Breast epithelium (tissue), 4 donors: ENCODE results near the gene BEST2. TPM values are rescaled to one million over a fixed set of nuclear protein-coding genes. Genes with fewer than 3 reads are reported as not detected.

ENCODE experiments used
- DNase-seq, 2 donors: peaks; one replicate each; pipeline ENCODE4 v3.0.0-alpha.2; 2019; ENCODE audit warnings: low spot score in 2 of 2
- H3K27ac ChIP-seq, 2 donors: fragments of 200-600 bp; sonication (generic) in 1 of 2; one replicate each; pipeline ENCODE4 v1.5.1; 2016 to 2019; ENCODE audit warnings: mild to moderate bottlenecking in 1 of 2
- H3K27me3 ChIP-seq, 2 donors: fragments of 200-600 bp; sonication (generic) in 1 of 2; one replicate each; pipeline versions ENCODE4 v1.5.1 to v1.6.0; 2017 to 2019; ENCODE audit warnings: control low read depth in 1 of 2, mild to moderate bottlenecking in 1 of 2
- H3K36me3 ChIP-seq: fragments of 200-600 bp; one replicate; pipeline ENCODE4 v1.5.1; 2019
- H3K4me1 ChIP-seq, 2 donors: fragments of 200-600 bp; sonication (generic); one replicate each; pipeline ENCODE4 v1.5.1; 2016 to 2019; ENCODE audit warnings: control low read depth in 1 of 2
- H3K4me3 ChIP-seq, 3 donors: fragments of 200-600 bp; sonication (generic); 1 replicate in 2 of 3; 2 replicates in 1 of 3; pipeline ENCODE4 v1.5.1; 2016 to 2019; ENCODE audit warnings: mild to moderate bottlenecking in 3 of 3, moderate library complexity in 2 of 3
- H3K9me3 ChIP-seq, 2 donors: fragments of 200-600 bp; sonication (generic) in 1 of 2; one replicate each; pipeline ENCODE4 v1.5.1; 2016 to 2019; ENCODE audit warnings: control low read depth in 1 of 2
- CTCF ChIP-seq, 3 donors: fragments of 450-650 bp; IDR thresholded peaks; one replicate each; pipeline ENCODE4 v1.5.1; 2016 to 2017; ENCODE audit warnings: antibody characterized with exemption in 3 of 3, mild to moderate bottlenecking in 3 of 3, moderate library complexity in 3 of 3
- POLR2A ChIP-seq: fragments of 450-650 bp; IDR thresholded peaks from one replicate; pipeline ENCODE4 v1.6.1; 2016; ENCODE audit warnings: antibody characterized with exemption, mild to moderate bottlenecking, moderate library complexity
- POLR2AphosphoS5 ChIP-seq, 3 donors: sonication (generic); formaldehyde crosslinking; IDR thresholded peaks; one replicate each; pipeline ENCODE4 v1.6.1; 2017; ENCODE audit warnings: antibody characterized with exemption in 3 of 3
- intact Hi-C: fragments of 100-400 bp; cut with DNase I; formaldehyde crosslinking; loops from one replicate; pipeline ENCODE4 v1.15.1; 2023; ENCODE audit warnings: low total_unique reads
- total RNA-seq, 3 donors: library from RNA; depleted of rRNA; stranded (reverse); fragments of >200 nt; gene quantifications; one replicate each; pipeline ENCODE4 v1.1.0, GENCODE V29; 2016

BEST2 gene
- total RNA-seq, 3 donors from 2014 or later: not detected

- Histone ChIP-seq H3K9me3 (no peaks in the 10 kb centered on the region), H3K36me3 (no peaks in the 10 kb centered on the region), H3K4me1 (peaks cover 18 to 26% of the 10 kb centered on the region in 2 donors), H3K27me3 (no peaks in the 10 kb centered on the region), H3K27ac (peak overlapping the region; percentile 98 to 100), H3K4me3 (peak overlapping the region; percentile 45 to 65 (median 61))
- intact Hi-C loops: no loop called here
- TF ChIP-seq POLR2A (no peak), CTCF (IDR thresholded peaks at IDR 0.05) (peak in 1 of 3 donors; percentile 6), POLR2AphosphoS5 (IDR thresholded peaks at IDR 0.05) (peak; percentile 71 to 89 (median 75))
- peak; percentile 79 to 80 for DNase-seq
Measured at GRCh38 chr19:12782424-12783290, 31.1 kb downstream of the BEST2 start.

- H3K27ac ChIP-seq: peak overlapping the region; percentile 98 to 100
- H3K36me3 ChIP-seq: no peaks in the 10 kb centered on the region
- TF ChIP-seq POLR2A: no peak
- H3K9me3 ChIP-seq: no peaks in the 10 kb centered on the region
- H3K4me1 ChIP-seq: peaks cover 18 to 33% of the 10 kb centered on the region in 2 donors
- intact Hi-C loops: no loop called here
- no peak for DNase-seq
- no peaks in the 10 kb centered on the region for H3K27me3 ChIP-seq
- H3K4me3 ChIP-seq: peak overlapping the region; percentile 45 to 65 (median 61)
Measured at GRCh38 chr19:12783291-12783848, 31.8 kb downstream of the BEST2 start.

- TF ChIP-seq POLR2A (no peak), POLR2AphosphoS5 (IDR thresholded peaks at IDR 0.05) (no peak), CTCF (IDR thresholded peaks at IDR 0.05) (no peak)
- Histone ChIP-seq H3K4me1 (peaks cover 16 to 39% of the 10 kb centered on the region in 2 donors), H3K36me3 (no peaks in the 10 kb centered on the region), H3K4me3 (peak overlapping the region; percentile 45 to 65 (median 61)), H3K27ac (peak overlapping the region; percentile 98 to 100), H3K9me3 (no peaks in the 10 kb centered on the region), H3K27me3 (no peaks in the 10 kb centered on the region)
- peak in 1 of 2 donors; percentile 69 for DNase-seq
- intact Hi-C loops: no loop called here
Measured at GRCh38 chr19:12783849-12784393, 32.3 kb downstream of the BEST2 start.

- H3K27me3 ChIP-seq: no peaks in the 10 kb centered on the region
- H3K4me3 ChIP-seq: peak overlapping the region in 1 of 3 donors; percentile 65
- intact Hi-C loops: no loop called here
- H3K27ac ChIP-seq: peak overlapping the region; percentile 98 to 100
- no peak for TF ChIP-seq CTCF (IDR thresholded peaks at IDR 0.05)
- TF ChIP-seq POLR2AphosphoS5 (IDR thresholded peaks at IDR 0.05): peak in 1 of 3 donors; percentile 7
- H3K36me3 ChIP-seq: no peaks in the 10 kb centered on the region
- peaks cover 14 to 44% of the 10 kb centered on the region in 2 donors for H3K4me1 ChIP-seq
- no peaks in the 10 kb centered on the region for H3K9me3 ChIP-seq
- DNase-seq: no peak
Measured at GRCh38 chr19:12784394-12784870, 32.8 kb downstream of the BEST2 start.

- Histone ChIP-seq H3K4me1 (peaks cover 18 to 44% of the 10 kb centered on the region in 2 donors), H3K9me3 (no peaks in the 10 kb centered on the region), H3K27ac (peak overlapping the region; percentile 98 to 100), H3K27me3 (no peaks in the 10 kb centered on the region), H3K36me3 (no peaks in the 10 kb centered on the region), H3K4me3 (no peak overlapping the region)
- DNase-seq: no peak
- TF ChIP-seq POLR2AphosphoS5 (IDR thresholded peaks at IDR 0.05) (peak in 1 of 3 donors; percentile 1), POLR2A (no peak)
- intact Hi-C loops: no loop called here
Measured at GRCh38 chr19:12784871-12785430, 33.4 kb downstream of the BEST2 start.
